ENCODE results near the gene ATP10A. TPM values are rescaled to one million over a fixed set of nuclear protein-coding genes. Genes with fewer than 3 reads are reported as not detected.
A peak's percentile ranks its signal among the peaks of the same experiment; 100 is the strongest.

The ATP10A gene
- total and polyA plus RNA-seq, 11 donors, result 0.53 to 3.3 (median 1.0) TPM

- H3K4me1 ChIP-seq, result peaks cover 0 to 28% (median 15%) of the 10 kb centered on the region in 12 donors
- no peak overlapping the region for H3K4me3 ChIP-seq
- TF ChIP-seq POLR2A (IDR thresholded peaks at IDR 0.05), result no peak
- TF ChIP-seq, protein P1, sequence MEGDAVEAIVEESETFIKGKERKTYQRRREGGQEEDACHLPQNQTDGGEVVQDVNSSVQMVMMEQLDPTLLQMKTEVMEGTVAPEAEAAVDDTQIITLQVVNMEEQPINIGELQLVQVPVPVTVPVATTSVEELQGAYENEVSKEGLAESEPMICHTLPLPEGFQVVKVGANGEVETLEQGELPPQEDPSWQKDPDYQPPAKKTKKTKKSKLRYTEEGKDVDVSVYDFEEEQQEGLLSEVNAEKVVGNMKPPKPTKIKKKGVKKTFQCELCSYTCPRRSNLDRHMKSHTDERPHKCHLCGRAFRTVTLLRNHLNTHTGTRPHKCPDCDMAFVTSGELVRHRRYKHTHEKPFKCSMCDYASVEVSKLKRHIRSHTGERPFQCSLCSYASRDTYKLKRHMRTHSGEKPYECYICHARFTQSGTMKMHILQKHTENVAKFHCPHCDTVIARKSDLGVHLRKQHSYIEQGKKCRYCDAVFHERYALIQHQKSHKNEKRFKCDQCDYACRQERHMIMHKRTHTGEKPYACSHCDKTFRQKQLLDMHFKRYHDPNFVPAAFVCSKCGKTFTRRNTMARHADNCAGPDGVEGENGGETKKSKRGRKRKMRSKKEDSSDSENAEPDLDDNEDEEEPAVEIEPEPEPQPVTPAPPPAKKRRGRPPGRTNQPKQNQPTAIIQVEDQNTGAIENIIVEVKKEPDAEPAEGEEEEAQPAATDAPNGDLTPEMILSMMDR (IDR thresholded peaks at IDR 0.05), result no peak
- no peaks in the 10 kb centered on the region for H3K9me3 ChIP-seq
- ATAC-seq (no peak), DNase-seq (no peak)
- H3K27ac ChIP-seq, result no peak overlapping the region
- no peaks in the 10 kb centered on the region for H3K36me3 ChIP-seq
- peaks cover 0 to 5% (median 0%) of the 10 kb centered on the region in 9 donors for H3K27me3 ChIP-seq
- WGBS, 4 donors, result 67 to 79% (median 70%) methylated on average over 11 of the region's 11 CpGs
- intact Hi-C loops (cut with DNase I), result no loop called here
Observed at GRCh38 chr15:25668236-25668795, 194.8 kb downstream of the ATP10A start.

- ATAC-seq, result no peak
- H3K9me3 ChIP-seq, result no peaks in the 10 kb centered on the region
- no peak overlapping the region for H3K4me3 ChIP-seq
- WGBS, 4 donors, result 73 to 82% (median 76%) methylated on average over 13 of the region's 13 CpGs
- TF ChIP-seq POLR2A (IDR thresholded peaks at IDR 0.05), result no peak
- TF ChIP-seq, protein P1 (IDR thresholded peaks at IDR 0.05), result no peak
- H3K36me3 ChIP-seq, result no peaks in the 10 kb centered on the region
- peaks cover 0 to 28% (median 15%) of the 10 kb centered on the region in 12 donors for H3K4me1 ChIP-seq
- no peak for DNase-seq
- no peak overlapping the region for H3K27ac ChIP-seq
- intact Hi-C loops (cut with DNase I), result no loop called here
- H3K27me3 ChIP-seq, result peaks cover 0 to 5% (median 0%) of the 10 kb centered on the region in 9 donors
Observed at GRCh38 chr15:25667829-25668228, 195.3 kb downstream of the ATP10A start.

- DNase-seq, result no peak
- H3K27ac ChIP-seq, result no peak overlapping the region
- no peak for TF ChIP-seq POLR2A (IDR thresholded peaks at IDR 0.05)
- TF ChIP-seq, protein P1 (IDR thresholded peaks at IDR 0.05), result no peak
- ATAC-seq, result no peak
- intact Hi-C loops (cut with DNase I), result no loop called here
- WGBS, 4 donors, result 85 to 89% (median 88%) methylated on average over 3 of the region's 3 CpGs
- H3K36me3 ChIP-seq, result no peaks in the 10 kb centered on the region
- peaks cover 0 to 5% (median 0%) of the 10 kb centered on the region in 9 donors for H3K27me3 ChIP-seq
- H3K4me1 ChIP-seq, result peaks cover 0 to 18% (median 9%) of the 10 kb centered on the region in 12 donors
- no peaks in the 10 kb centered on the region for H3K9me3 ChIP-seq
- H3K4me3 ChIP-seq, result no peak overlapping the region
Observed at GRCh38 chr15:25665913-25666312, 197.2 kb downstream of the ATP10A start.

GRCh38 chr15:25664761-25665160, 198.4 kb downstream of the ATP10A start:
- no peaks in the 10 kb centered on the region for H3K36me3 ChIP-seq
- H3K4me3 ChIP-seq, result no peak overlapping the region
- DNase-seq (no peak), ATAC-seq (peak in 1 of 4 donors; percentile 46)
- H3K27me3 ChIP-seq, result no peaks in the 10 kb centered on the region
- peaks cover 0 to 7% (median 1%) of the 10 kb centered on the region in 12 donors for H3K4me1 ChIP-seq
- no peaks in the 10 kb centered on the region for H3K9me3 ChIP-seq
- no peak overlapping the region for H3K27ac ChIP-seq
- WGBS, 4 donors, result 47 to 59% (median 54%) methylated on average over 5 of the region's 5 CpGs
- TF ChIP-seq POLR2A (IDR thresholded peaks at IDR 0.05), result no peak
- TF ChIP-seq, protein P1 (IDR thresholded peaks at IDR 0.05), result no peak
- intact Hi-C loops (cut with DNase I), result no loop called here

Data from heart left ventricle (tissue), 16 donors.